K562 (cell line): Measurements from ENCODE around the gene CLEC18B. TPM values are rescaled to one million over a fixed set of nuclear protein-coding genes. Genes with fewer than 3 reads are reported as not detected.
"Not testable (repeated sequence)": the region's sequence is repeated elsewhere in the genome, so short reads cannot be mapped to it uniquely, and the experiment has no call there.

Source experiments
- RB1 ChIP-seq: fragments of 450-650 bp; IDR thresholded peaks from 2 replicates; pipeline ENCODE4 v1.6.1; 2017; ENCODE audit warnings: low read depth, mild to moderate bottlenecking
- SMC3 ChIP-seq: conservative IDR thresholded peaks from 2 replicates; pipeline ENCODE4 v1.6.1; 2011; ENCODE audit warnings: low read depth, low read length, improper control_type of control experiment; ENCODE audit not compliant: insufficient read depth
- polyA plus RNA-seq, 8 experiments: library from polyadenylated mRNA; depleted of rRNA in 4 of 8; stranded (reverse) in 5 of 8; unstranded in 3 of 8; fragments of >200 nt; fragmentation: Nextera tagmentation in 2 of 8; fragmentation: Illumina TruSeq in 1 of 8; extraction: Ambion mirVana in 2 of 8; extraction: Trizol in 1 of 8; gene quantifications; 2 replicates each; pipeline versions ENCODE4 v1.2.1 to v1.2.3, GENCODE V29; 2011 to 2014; ENCODE audit warnings: inconsistent platforms in 1 of 8, missing spikeins in 1 of 8
- total RNA-seq, 7 experiments: library from RNA; depleted of rRNA in 6 of 7; stranded (reverse); fragments of >200 nt in 6 of 7; fragmentation: Illumina TruSeq in 2 of 7; extraction: Trizol in 2 of 7; gene quantifications; 2 replicates each; pipeline versions ENCODE4 v1.2.1 to v1.2.3, GENCODE V29; 2011 to 2021; ENCODE audit warnings: low replicate concordance in 1 of 7
- TF ChIP-seq, protein P1 (sequence below), 2 experiments: fragments of 450-650 bp; formaldehyde crosslinking in 1 of 2; IDR thresholded peaks; 2 replicates each; pipeline versions ENCODE4 v1.4.0 to v1.6.1; 2014 to 2020; ENCODE audit warnings: mild to moderate bottlenecking in 2 of 2, borderline replicate concordance in 1 of 2, low read depth in 1 of 2
- TF ChIP-seq, protein P2 (sequence below), 2 experiments: fragments of 450-650 bp; conservative IDR thresholded peaks; 2 replicates each; pipeline ENCODE4 v1.6.1; 2017; ENCODE audit warnings: mild to moderate bottlenecking in 2 of 2, moderate library complexity in 2 of 2
- TF ChIP-seq, protein P3 (sequence below): sonication (generic); formaldehyde crosslinking; IDR thresholded peaks from 2 replicates; pipeline ENCODE4 v1.9.0; 2022; ENCODE audit warnings: mild to moderate bottlenecking, missing genetic modification reagents
- TF ChIP-seq, protein P4 (sequence below): IDR thresholded peaks from 2 replicates; pipeline ENCODE4 v1.6.1; 2011; ENCODE audit warnings: borderline replicate concordance, low read depth, mild to moderate bottlenecking, moderate library complexity, low read length; ENCODE audit not compliant: insufficient read depth, poor library complexity, severe bottlenecking

CLEC18B gene
- total and polyA plus RNA-seq, 9 of the 15 experiments (the other 6 are each of a cell fraction or from before 2014, with no cell fraction given) = 0.23 to 7.6 (median 3.5) TPM

DNA sequence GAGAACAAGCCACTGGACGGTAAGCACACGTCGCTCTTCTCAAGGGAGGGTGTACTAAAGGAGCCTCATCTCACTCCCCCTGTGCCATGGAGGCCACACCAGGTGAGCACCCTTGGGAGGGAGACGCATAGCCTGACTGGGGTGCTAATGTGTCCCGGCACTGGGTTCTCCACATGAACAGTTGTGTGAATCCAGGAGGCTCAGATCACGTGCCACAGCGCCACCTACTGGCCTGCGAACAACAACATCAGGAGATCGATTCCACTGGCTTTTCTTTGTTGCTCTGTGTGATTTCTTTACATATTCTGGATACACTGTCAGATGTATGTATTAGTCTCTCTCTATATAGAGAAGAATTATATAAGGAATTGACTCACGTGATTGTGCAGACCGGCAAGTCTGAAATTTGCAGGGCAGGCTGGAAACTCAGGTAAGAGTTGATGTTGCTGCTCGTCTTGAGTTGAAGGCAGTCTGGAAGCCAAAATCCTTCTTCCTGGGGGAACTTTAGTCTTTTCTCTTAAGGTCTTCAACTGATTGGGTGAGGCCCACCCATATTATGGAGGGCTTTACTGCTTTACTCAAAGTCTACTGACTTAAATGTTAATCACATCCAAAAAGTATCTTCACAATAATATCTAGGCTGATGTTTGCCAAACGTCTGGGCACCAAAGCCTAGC is 8.9 kb upstream of the CLEC18B start (continued):
- TF ChIP-seq, protein P1, sequence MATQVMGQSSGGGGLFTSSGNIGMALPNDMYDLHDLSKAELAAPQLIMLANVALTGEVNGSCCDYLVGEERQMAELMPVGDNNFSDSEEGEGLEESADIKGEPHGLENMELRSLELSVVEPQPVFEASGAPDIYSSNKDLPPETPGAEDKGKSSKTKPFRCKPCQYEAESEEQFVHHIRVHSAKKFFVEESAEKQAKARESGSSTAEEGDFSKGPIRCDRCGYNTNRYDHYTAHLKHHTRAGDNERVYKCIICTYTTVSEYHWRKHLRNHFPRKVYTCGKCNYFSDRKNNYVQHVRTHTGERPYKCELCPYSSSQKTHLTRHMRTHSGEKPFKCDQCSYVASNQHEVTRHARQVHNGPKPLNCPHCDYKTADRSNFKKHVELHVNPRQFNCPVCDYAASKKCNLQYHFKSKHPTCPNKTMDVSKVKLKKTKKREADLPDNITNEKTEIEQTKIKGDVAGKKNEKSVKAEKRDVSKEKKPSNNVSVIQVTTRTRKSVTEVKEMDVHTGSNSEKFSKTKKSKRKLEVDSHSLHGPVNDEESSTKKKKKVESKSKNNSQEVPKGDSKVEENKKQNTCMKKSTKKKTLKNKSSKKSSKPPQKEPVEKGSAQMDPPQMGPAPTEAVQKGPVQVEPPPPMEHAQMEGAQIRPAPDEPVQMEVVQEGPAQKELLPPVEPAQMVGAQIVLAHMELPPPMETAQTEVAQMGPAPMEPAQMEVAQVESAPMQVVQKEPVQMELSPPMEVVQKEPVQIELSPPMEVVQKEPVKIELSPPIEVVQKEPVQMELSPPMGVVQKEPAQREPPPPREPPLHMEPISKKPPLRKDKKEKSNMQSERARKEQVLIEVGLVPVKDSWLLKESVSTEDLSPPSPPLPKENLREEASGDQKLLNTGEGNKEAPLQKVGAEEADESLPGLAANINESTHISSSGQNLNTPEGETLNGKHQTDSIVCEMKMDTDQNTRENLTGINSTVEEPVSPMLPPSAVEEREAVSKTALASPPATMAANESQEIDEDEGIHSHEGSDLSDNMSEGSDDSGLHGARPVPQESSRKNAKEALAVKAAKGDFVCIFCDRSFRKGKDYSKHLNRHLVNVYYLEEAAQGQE (IDR thresholded peaks at IDR 0.05; ENCODE audit: borderline replicate concordance) = peak; percentile 54; the same call in 1 of the 2 replicates
- TF ChIP-seq, protein P1 (CRISPR knock-in tag; IDR thresholded peaks at IDR 0.05; ENCODE audit: low read depth) = not testable (repeated sequence)
- TF ChIP-seq, protein P2, sequence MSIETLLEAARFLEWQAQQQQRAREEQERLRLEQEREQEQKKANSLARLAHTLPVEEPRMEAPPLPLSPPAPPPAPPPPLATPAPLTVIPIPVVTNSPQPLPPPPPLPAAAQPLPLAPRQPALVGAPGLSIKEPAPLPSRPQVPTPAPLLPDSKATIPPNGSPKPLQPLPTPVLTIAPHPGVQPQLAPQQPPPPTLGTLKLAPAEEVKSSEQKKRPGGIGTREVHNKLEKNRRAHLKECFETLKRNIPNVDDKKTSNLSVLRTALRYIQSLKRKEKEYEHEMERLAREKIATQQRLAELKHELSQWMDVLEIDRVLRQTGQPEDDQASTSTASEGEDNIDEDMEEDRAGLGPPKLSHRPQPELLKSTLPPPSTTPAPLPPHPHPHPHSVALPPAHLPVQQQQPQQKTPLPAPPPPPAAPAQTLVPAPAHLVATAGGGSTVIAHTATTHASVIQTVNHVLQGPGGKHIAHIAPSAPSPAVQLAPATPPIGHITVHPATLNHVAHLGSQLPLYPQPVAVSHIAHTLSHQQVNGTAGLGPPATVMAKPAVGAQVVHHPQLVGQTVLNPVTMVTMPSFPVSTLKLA (conservative IDR thresholded peaks at IDR 0.05) = 0 out of 4 replicates have a peak, but pooled peaks of 1 of the 2 experiments have one; percentile 37
- TF ChIP-seq, protein P3, sequence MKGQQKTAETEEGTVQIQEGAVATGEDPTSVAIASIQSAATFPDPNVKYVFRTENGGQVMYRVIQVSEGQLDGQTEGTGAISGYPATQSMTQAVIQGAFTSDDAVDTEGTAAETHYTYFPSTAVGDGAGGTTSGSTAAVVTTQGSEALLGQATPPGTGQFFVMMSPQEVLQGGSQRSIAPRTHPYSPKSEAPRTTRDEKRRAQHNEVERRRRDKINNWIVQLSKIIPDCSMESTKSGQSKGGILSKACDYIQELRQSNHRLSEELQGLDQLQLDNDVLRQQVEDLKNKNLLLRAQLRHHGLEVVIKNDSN = peak; percentile 62
- TF ChIP-seq RB1 (peak; percentile 14; the same call in 1 of the 2 replicates), SMC3 (0 out of 2 replicates have a peak, but pooled peaks have one; percentile 45)
- TF ChIP-seq, protein P4, sequence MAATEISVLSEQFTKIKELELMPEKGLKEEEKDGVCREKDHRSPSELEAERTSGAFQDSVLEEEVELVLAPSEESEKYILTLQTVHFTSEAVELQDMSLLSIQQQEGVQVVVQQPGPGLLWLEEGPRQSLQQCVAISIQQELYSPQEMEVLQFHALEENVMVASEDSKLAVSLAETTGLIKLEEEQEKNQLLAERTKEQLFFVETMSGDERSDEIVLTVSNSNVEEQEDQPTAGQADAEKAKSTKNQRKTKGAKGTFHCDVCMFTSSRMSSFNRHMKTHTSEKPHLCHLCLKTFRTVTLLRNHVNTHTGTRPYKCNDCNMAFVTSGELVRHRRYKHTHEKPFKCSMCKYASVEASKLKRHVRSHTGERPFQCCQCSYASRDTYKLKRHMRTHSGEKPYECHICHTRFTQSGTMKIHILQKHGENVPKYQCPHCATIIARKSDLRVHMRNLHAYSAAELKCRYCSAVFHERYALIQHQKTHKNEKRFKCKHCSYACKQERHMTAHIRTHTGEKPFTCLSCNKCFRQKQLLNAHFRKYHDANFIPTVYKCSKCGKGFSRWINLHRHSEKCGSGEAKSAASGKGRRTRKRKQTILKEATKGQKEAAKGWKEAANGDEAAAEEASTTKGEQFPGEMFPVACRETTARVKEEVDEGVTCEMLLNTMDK = peak; percentile 32
